ENCODE results near the gene CREBZF. TPM values are rescaled to one million over a fixed set of nuclear protein-coding genes. Genes with fewer than 3 reads are reported as not detected.
"Not testable (repeated sequence)": the region's sequence is repeated elsewhere in the genome, so short reads cannot be mapped to it uniquely, and the experiment has no call there.

The CREBZF gene
- total RNA-seq, 1 experiment from 2014 or later, result 99.4 TPM

DNA sequence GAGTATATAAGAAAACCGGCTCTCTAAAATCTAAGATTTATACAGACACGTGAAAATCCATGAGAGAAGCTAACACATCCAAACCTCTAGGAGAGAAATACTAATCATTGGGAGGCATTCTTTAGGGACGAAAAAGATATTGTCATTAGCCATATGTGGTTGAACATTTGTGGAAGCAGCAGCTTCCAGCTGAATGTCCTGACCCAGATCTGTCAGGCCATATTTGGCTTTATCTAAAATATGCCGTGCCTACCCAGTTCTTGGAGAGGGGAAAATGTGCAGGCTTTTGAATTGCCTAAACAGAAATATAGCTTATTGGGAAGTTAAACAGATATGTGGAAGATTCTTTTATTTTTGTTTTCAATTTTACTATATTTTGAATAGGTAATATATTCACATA lies 14.6 kb upstream of the CREBZF start:
- no peak for DNase-seq
- intact Hi-C loops (cut with micrococcal nuclease; ENCODE audit: unreplicated experiment), result no loop called here
- CTCF ChIA-PET, result no interaction called here
- Histone ChIP-seq H3K4me1 (no peaks in the 10 kb centered on the region), H3K27me3 (replicated peaks; ENCODE audit: control insufficient read depth, insufficient read depth, low read length) (no peaks in the 10 kb centered on the region), H3K4me3 (ENCODE audit: low read depth, low read length) (no peak overlapping the region), H3K9me3 (no peaks in the 10 kb centered on the region), H3K36me3 (ENCODE audit: control insufficient read depth, insufficient read depth, low read length) (no peaks in the 10 kb centered on the region)
- H3K36me3 Mint-ChIP-seq (ENCODE audit: insufficient read depth, unreplicated experiment), result no peaks in the 10 kb centered on the region
- no peaks in the 10 kb centered on the region for H3K27me3 Mint-ChIP-seq (ENCODE audit: insufficient read depth, unreplicated experiment)
- TF ChIP-seq, protein P1, sequence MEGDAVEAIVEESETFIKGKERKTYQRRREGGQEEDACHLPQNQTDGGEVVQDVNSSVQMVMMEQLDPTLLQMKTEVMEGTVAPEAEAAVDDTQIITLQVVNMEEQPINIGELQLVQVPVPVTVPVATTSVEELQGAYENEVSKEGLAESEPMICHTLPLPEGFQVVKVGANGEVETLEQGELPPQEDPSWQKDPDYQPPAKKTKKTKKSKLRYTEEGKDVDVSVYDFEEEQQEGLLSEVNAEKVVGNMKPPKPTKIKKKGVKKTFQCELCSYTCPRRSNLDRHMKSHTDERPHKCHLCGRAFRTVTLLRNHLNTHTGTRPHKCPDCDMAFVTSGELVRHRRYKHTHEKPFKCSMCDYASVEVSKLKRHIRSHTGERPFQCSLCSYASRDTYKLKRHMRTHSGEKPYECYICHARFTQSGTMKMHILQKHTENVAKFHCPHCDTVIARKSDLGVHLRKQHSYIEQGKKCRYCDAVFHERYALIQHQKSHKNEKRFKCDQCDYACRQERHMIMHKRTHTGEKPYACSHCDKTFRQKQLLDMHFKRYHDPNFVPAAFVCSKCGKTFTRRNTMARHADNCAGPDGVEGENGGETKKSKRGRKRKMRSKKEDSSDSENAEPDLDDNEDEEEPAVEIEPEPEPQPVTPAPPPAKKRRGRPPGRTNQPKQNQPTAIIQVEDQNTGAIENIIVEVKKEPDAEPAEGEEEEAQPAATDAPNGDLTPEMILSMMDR (IDR thresholded peaks at IDR 0.05; ENCODE audit: insufficient read depth in 1 of 2, low read depth in 1 of 2, low read length in 1 of 2, severe bottlenecking in 1 of 2, unreplicated experiment in 1 of 2), result no peak
- H3K9me3 Mint-ChIP-seq (ENCODE audit: unreplicated experiment), result no peaks in the 10 kb centered on the region
- POLR2A ChIA-PET, result interaction anchor here (1.0 to 1.4 kb wide), 2 partner anchors 15 to 16 kb away, joined by 3 read pairs; partner anchors contain the start of gene CREBZF
- peaks cover 10% of the 10 kb centered on the region for H3K4me1 Mint-ChIP-seq (ENCODE audit: low read depth, unreplicated experiment)
- H3K27ac Mint-ChIP-seq (ENCODE audit: unreplicated experiment), result no peak overlapping the region
- H3K4me3 Mint-ChIP-seq (ENCODE audit: unreplicated experiment), result no peak overlapping the region
- BruUV-seq (replicated peaks), result no TSS peak

DNA sequence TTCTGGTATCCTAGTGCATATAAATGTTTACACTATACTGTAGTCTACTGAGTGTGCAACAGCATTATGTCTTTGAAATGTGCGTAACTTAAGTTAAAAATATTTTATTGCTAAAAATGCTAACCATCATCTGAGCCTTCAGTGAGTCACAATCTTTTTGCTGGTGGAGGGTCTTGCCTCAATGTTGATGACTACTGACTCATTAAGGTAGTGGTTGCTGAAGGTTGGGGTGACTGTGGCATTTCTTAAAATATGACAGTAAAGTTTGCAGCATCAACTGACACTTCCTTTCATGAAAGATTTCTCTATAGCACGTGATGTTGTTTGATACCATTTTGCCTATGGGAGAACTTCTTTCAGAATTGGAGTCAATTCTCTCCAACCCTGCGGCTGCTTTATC lies 8.5 kb upstream of the CREBZF start:
- DNase-seq, result no peak
- TF ChIP-seq, protein P1 (IDR thresholded peaks at IDR 0.05; ENCODE audit: insufficient read depth in 1 of 2, low read depth in 1 of 2, low read length in 1 of 2, severe bottlenecking in 1 of 2, unreplicated experiment in 1 of 2), result no peak
- POLR2A ChIA-PET, result no interaction called here
- Mint-ChIP-seq H3K9me3 (ENCODE audit: unreplicated experiment) (peaks cover 20% of the 10 kb centered on the region), H3K36me3 (ENCODE audit: insufficient read depth, unreplicated experiment) (no peaks in the 10 kb centered on the region), H3K4me3 (ENCODE audit: unreplicated experiment) (no peak overlapping the region), H3K27me3 (ENCODE audit: insufficient read depth, unreplicated experiment) (no peaks in the 10 kb centered on the region), H3K4me1 (ENCODE audit: low read depth, unreplicated experiment) (no peaks in the 10 kb centered on the region), H3K27ac (ENCODE audit: unreplicated experiment) (no peak overlapping the region)
- intact Hi-C loops (cut with micrococcal nuclease; ENCODE audit: unreplicated experiment), result no loop called here
- no peak overlapping the region for H3K4me3 ChIP-seq (ENCODE audit: low read depth, low read length)
- CTCF ChIA-PET, result no interaction called here
- no peaks in the 10 kb centered on the region for H3K27me3 ChIP-seq (replicated peaks; ENCODE audit: control insufficient read depth, insufficient read depth, low read length)
- H3K36me3 ChIP-seq (ENCODE audit: control insufficient read depth, insufficient read depth, low read length), result no peaks in the 10 kb centered on the region
- H3K4me1 ChIP-seq, result no peaks in the 10 kb centered on the region
- H3K9me3 ChIP-seq, result peaks cover 6% of the 10 kb centered on the region; the same call in 1 of the 2 replicates
- BruUV-seq (replicated peaks), result no TSS peak

DNA sequence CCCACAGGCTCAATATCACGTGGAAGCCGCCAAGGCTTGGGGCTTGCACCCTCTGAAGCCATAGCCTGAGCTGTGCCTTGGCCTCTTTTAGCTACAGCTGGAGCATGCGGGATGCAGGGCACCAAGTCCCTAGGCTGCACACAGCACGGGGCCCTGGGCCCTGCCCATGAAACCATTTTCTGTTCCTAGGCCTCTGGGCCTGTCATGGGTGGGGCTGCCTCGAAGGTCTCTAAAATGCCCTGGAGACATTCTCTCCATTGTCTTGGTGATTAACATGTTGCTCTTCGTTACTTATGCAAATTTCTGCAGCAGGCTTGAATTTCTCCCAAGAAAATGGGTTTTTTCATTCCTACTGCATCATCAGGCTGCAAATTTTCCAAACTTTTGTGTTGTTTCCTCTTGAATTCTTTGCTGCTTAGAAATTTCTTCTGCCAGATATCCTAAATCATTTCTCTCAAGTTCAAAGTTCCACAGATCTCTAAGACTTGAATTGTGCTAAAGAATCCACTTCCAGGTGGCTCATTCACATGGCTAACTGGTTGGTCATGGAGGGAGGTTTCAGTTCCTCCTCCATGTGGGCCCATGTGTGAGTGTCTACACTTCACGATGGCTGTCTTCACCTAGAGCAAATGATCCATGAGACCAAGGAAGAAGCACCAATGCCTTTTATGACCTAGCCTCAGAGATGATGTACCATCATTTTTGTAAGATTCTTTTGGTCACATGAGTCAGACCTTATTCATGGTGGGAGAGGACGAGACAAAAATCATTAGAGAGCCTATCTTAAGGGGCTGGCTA lies 7.4 kb upstream of the CREBZF start:
- Mint-ChIP-seq H3K9me3 (ENCODE audit: unreplicated experiment) (peaks cover 20% of the 10 kb centered on the region), H3K36me3 (ENCODE audit: insufficient read depth, unreplicated experiment) (no peaks in the 10 kb centered on the region), H3K27me3 (ENCODE audit: insufficient read depth, unreplicated experiment) (no peaks in the 10 kb centered on the region), H3K4me3 (ENCODE audit: unreplicated experiment) (no peak overlapping the region), H3K4me1 (ENCODE audit: low read depth, unreplicated experiment) (no peaks in the 10 kb centered on the region), H3K27ac (ENCODE audit: unreplicated experiment) (no peak overlapping the region)
- BruUV-seq (replicated peaks), result no TSS peak
- DNase-seq, result no peak
- TF ChIP-seq, protein P1 (IDR thresholded peaks at IDR 0.05; ENCODE audit: insufficient read depth in 1 of 2, low read depth in 1 of 2, low read length in 1 of 2, severe bottlenecking in 1 of 2, unreplicated experiment in 1 of 2), result no peak
- CTCF ChIA-PET, result no interaction called here
- Histone ChIP-seq H3K4me1 (no peaks in the 10 kb centered on the region), H3K4me3 (ENCODE audit: low read depth, low read length) (no peak overlapping the region), H3K9me3 (peaks cover 6% of the 10 kb centered on the region; the same call in 1 of the 2 replicates), H3K36me3 (ENCODE audit: control insufficient read depth, insufficient read depth, low read length) (no peaks in the 10 kb centered on the region), H3K27me3 (replicated peaks; ENCODE audit: control insufficient read depth, insufficient read depth, low read length) (no peaks in the 10 kb centered on the region)
- intact Hi-C loops (cut with micrococcal nuclease; ENCODE audit: unreplicated experiment), result no loop called here
- POLR2A ChIA-PET, result no interaction called here

DNA sequence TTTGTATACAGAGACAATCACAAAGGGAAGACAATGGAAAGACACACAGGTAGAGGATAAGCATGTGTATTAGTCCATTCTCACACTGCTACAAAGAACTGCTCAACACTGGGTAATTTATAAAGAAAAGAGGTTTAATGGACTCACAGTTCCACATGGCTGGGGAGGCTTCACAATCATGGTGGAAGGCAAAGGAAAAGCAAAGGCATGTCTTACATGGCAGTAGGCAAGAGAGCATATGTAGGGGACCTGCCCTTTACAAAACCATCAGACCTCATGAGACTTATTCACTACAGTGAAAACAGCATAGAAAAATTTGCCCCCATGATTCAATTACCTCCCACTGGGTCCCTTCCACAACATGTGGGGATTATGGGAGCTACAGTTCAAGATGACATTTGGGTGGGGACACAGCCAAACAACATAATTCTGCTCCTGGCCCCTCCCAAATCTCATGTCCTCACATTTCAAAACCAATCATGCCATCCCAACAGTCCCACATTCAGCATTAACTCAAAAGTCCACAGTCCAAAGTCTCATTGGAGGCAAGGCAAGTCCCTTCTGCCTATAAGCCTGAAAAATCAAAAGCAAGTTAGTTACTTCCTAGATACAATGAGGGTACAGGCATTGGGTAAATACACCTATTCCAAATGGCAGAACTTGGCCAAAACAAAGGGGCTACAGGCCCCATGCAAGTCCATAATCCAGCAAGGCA lies 6.2 kb upstream of the CREBZF start:
- H3K36me3 ChIP-seq (ENCODE audit: control insufficient read depth, insufficient read depth, low read length); CTCF ChIA-PET; BruUV-seq (replicated peaks); H3K36me3 Mint-ChIP-seq (ENCODE audit: insufficient read depth, unreplicated experiment); POLR2A ChIA-PET; H3K27ac Mint-ChIP-seq (ENCODE audit: unreplicated experiment); H3K4me3 Mint-ChIP-seq (ENCODE audit: unreplicated experiment); H3K9me3 ChIP-seq; H3K27me3 Mint-ChIP-seq (ENCODE audit: insufficient read depth, unreplicated experiment); H3K4me3 ChIP-seq (ENCODE audit: low read depth, low read length); H3K4me1 Mint-ChIP-seq (ENCODE audit: low read depth, unreplicated experiment); H3K27me3 ChIP-seq (replicated peaks; ENCODE audit: control insufficient read depth, insufficient read depth, low read length); H3K4me1 ChIP-seq; DNase-seq; intact Hi-C loops (cut with micrococcal nuclease; ENCODE audit: unreplicated experiment): not testable (repeated sequence)
- H3K9me3 Mint-ChIP-seq (ENCODE audit: unreplicated experiment), result peaks cover 20% of the 10 kb centered on the region
